Astrocyte of the spinal cord (primary cell): Measurements from ENCODE around the gene ATP2B1.
A peak's percentile ranks its signal among the peaks of the same experiment; 100 is the strongest.
"Not testable (repeated sequence)": the region's sequence is repeated elsewhere in the genome, so short reads cannot be mapped to it uniquely, and the experiment has no call there.

ENCODE experiments used
- DNase-seq: peaks from one replicate; pipeline ENCODE4 v3.0.0; 2011; ENCODE audit warnings: low read depth, low spot score
- H3K4me3 ChIP-seq: 2 replicates; pipeline ENCODE4 v1.5.1; 2011; ENCODE audit warnings: low read depth, mild to moderate bottlenecking, low read length, moderate library complexity
- CTCF ChIP-seq: IDR thresholded peaks from 2 replicates; pipeline ENCODE4 v1.5.1; 2012; ENCODE audit warnings: low read depth, mild to moderate bottlenecking, low read length, inconsistent platforms
- in situ Hi-C: cut with HindIII; loops from 2 replicates; pipeline ENCODE4 v1.10.0; 2017; ENCODE audit warnings: low sequenced_read_pairs

Gene ATP2B1

GRCh38 chr12:89708565-89709156, at the start of gene ATP2B1:
TSS of gene ATP2B1 (minus strand) at chr12:89708838. CDS start at chr12:89655886, 52,952 bp downstream.
- in situ Hi-C loops = no loop called here
- DNase-seq = peak; percentile 87

GRCh38 chr12:89757987-89758386, 49.3 kb upstream of the ATP2B1 start:
- DNase-seq, in situ Hi-C loops, H3K4me3 ChIP-seq: not testable (repeated sequence)

More at GRCh38 chr12:89708565-89709156, at the start of gene ATP2B1:
- peak within 1 kb of the TSS; percentile 78 for H3K4me3 ChIP-seq
- TF ChIP-seq CTCF = peak; percentile 4

GRCh38 chr12:89756585-89757398, 48.2 kb upstream of the ATP2B1 start:
- DNase-seq = peak; percentile 97
- in situ Hi-C loops = no loop called here
- no peak overlapping the region for H3K4me3 ChIP-seq
- no peak for TF ChIP-seq CTCF

DNA sequence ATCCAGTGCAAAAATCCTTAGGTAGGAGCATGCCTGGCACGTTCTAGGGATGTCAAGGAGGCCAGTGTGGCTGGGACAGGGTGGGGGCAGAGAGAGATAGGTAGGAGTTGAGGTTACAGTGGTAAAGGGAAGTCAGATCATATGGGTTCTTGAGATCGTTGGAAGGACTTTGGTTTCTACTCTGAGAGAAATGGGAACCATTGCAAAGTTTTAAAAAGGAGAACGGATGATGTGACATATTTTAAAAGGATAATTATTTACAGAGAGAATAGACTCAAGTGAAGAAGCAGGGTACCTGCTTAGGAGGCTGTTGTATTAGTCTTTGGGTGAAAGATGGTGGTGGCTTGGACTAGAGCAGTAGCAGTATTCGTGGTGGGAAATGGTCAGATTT, 47.6 kb upstream of the ATP2B1 start:
- no peak for TF ChIP-seq CTCF
- in situ Hi-C loops = no loop called here
- no peak for DNase-seq
- no peak overlapping the region for H3K4me3 ChIP-seq

- no peak for DNase-seq
- no peak overlapping the region for H3K4me3 ChIP-seq
- in situ Hi-C loops = no loop called here
- no peak for TF ChIP-seq CTCF
These were observed 45.4 kb upstream of the ATP2B1 start for GRCh38 chr12:89753997-89754396.

DNA sequence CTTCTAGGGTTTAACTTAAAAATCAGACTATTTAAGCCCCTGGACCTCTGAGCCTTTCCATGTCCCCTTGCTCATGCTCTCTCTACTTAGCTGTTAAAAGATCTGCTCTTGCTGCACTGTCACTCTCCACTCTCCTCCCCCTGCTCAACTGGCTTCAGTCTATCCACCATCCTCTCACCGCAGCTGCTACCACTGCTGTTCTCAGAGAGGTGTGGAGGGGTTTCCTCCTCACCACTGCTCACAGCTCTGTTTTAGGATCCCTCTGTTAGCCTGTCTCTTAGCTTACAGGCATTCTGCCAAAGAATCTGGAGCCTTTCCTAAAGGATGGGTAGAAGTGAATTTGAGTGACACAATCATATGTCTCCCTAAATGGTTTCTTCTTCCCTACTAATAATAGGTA, 43.7 kb upstream of the ATP2B1 start:
- DNase-seq = no peak
- H3K4me3 ChIP-seq = no peak overlapping the region
- in situ Hi-C loops = no loop called here
- TF ChIP-seq CTCF = no peak
